ENCODE results near the gene ZBTB42. TPM values are rescaled to one million over a fixed set of nuclear protein-coding genes. Genes with fewer than 3 reads are reported as not detected.

ZBTB42 gene
- total RNA-seq, 4 donors from 2014 or later, result 2.5 to 6.4 (median 4.9) TPM

GRCh38 chr14:104791425-104791824 lies 9.5 kb upstream of the ZBTB42 start:
- Histone ChIP-seq H3K36me3 (peaks cover 6 to 61% (median 56%) of the 10 kb centered on the region in 4 donors), H3K4me3 (no peak overlapping the region), H3K4me1 (peaks cover 49 to 94% (median 83%) of the 10 kb centered on the region in 4 donors), H3K27me3 (no peaks in the 10 kb centered on the region), H3K27ac (replicated peaks in 1 of 4) (no peak overlapping the region), H3K9me3 (no peaks in the 10 kb centered on the region)
- no peak for DNase-seq (ENCODE audit: extremely low spot score)
- intact Hi-C loops (cut with DNase I), result no loop called here
- TF ChIP-seq CTCF (IDR thresholded peaks at IDR 0.05) (no peak), EP300 (IDR thresholded peaks at IDR 0.05) (no peak), POLR2AphosphoS5 (IDR thresholded peaks at IDR 0.05) (no peak), POLR2A (IDR thresholded peaks at IDR 0.05; ENCODE audit: low read depth) (no peak)
- 88% methylated on average over 9 of the region's 9 CpGs for WGBS

- 82% methylated on average over 20 of the region's 25 CpGs for WGBS
- Histone ChIP-seq H3K27me3 (no peaks in the 10 kb centered on the region), H3K36me3 (peaks cover 6 to 53% (median 51%) of the 10 kb centered on the region in 4 donors), H3K27ac (replicated peaks in 1 of 4) (no peak overlapping the region), H3K4me1 (peaks cover 41 to 94% (median 81%) of the 10 kb centered on the region in 4 donors), H3K9me3 (no peaks in the 10 kb centered on the region), H3K4me3 (no peak overlapping the region)
- TF ChIP-seq POLR2A (IDR thresholded peaks at IDR 0.05; ENCODE audit: low read depth) (no peak), EP300 (IDR thresholded peaks at IDR 0.05) (no peak), POLR2AphosphoS5 (IDR thresholded peaks at IDR 0.05) (no peak), CTCF (IDR thresholded peaks at IDR 0.05) (no peak)
- DNase-seq (ENCODE audit: extremely low spot score), result no peak
- intact Hi-C loops (cut with DNase I), result no loop called here
These were observed 8.6 kb upstream of the ZBTB42 start for GRCh38 chr14:104792101-104792884.

- intact Hi-C loops (cut with DNase I), result no loop called here
- H3K36me3 ChIP-seq, result peaks cover 6 to 45% (median 42%) of the 10 kb centered on the region in 4 donors
- no peaks in the 10 kb centered on the region for H3K27me3 ChIP-seq
- no peaks in the 10 kb centered on the region for H3K9me3 ChIP-seq
- DNase-seq (ENCODE audit: extremely low spot score), result no peak
- peaks cover 44 to 94% (median 76%) of the 10 kb centered on the region in 4 donors for H3K4me1 ChIP-seq
- TF ChIP-seq POLR2A (IDR thresholded peaks at IDR 0.05; ENCODE audit: low read depth), result no peak
- TF ChIP-seq CTCF (IDR thresholded peaks at IDR 0.05), result no peak
- no peak for TF ChIP-seq EP300 (IDR thresholded peaks at IDR 0.05)
- TF ChIP-seq POLR2AphosphoS5 (IDR thresholded peaks at IDR 0.05), result no peak
- no peak overlapping the region for H3K27ac ChIP-seq (replicated peaks in 1 of 4)
- 75% methylated on average over 14 of the region's 16 CpGs for WGBS
- H3K4me3 ChIP-seq, result peak overlapping the region in 2 of 4 donors; percentile 88 to 95
These were observed 7.8 kb upstream of the ZBTB42 start for GRCh38 chr14:104792945-104793702.

- WGBS, result 86% methylated on average over 2 of the region's 2 CpGs
- H3K36me3 ChIP-seq, result peaks cover 6 to 40% (median 37%) of the 10 kb centered on the region in 4 donors
- H3K4me1 ChIP-seq, result peaks cover 45 to 93% (median 71%) of the 10 kb centered on the region in 4 donors
- intact Hi-C loops (cut with DNase I), result no loop called here
- TF ChIP-seq POLR2AphosphoS5 (IDR thresholded peaks at IDR 0.05) (no peak), CTCF (IDR thresholded peaks at IDR 0.05) (no peak), EP300 (IDR thresholded peaks at IDR 0.05) (no peak), POLR2A (IDR thresholded peaks at IDR 0.05; ENCODE audit: low read depth) (no peak)
- H3K27me3 ChIP-seq, result no peaks in the 10 kb centered on the region
- H3K9me3 ChIP-seq, result no peaks in the 10 kb centered on the region
- H3K4me3 ChIP-seq, result peak overlapping the region; percentile 84 to 95 (median 92)
- no peak overlapping the region for H3K27ac ChIP-seq (replicated peaks in 1 of 4)
- no peak for DNase-seq (ENCODE audit: extremely low spot score)
These were observed 7.3 kb upstream of the ZBTB42 start for GRCh38 chr14:104793703-104793959.

Measured in esophagus muscularis mucosa (tissue), 4 donors.